AG09309 (cell line): Measurements from ENCODE around the gene CEP192.

Experiments
- DNase-seq: peaks from one replicate; pipeline ENCODE4 v3.0.0-alpha.2; 2010; ENCODE audit warnings: low read depth
- H3K4me3 ChIP-seq: 2 replicates; pipeline ENCODE4 v1.5.1; 2011; ENCODE audit warnings: mild to moderate bottlenecking, low read depth, low read length, moderate library complexity; ENCODE audit not compliant: control insufficient read depth
- CTCF ChIP-seq: IDR thresholded peaks from 2 replicates; pipeline ENCODE4 v1.5.1; 2011; ENCODE audit warnings: mild to moderate bottlenecking, low read depth, low read length, inconsistent platforms; ENCODE audit not compliant: insufficient read depth, control insufficient read depth; ENCODE audit errors: missing control alignments

CEP192 gene

GRCh38 chr18:13120255-13120654, 129.1 kb downstream of the CEP192 start:
- H3K4me3 ChIP-seq, result no peak overlapping the region
- DNase-seq, result no peak
- TF ChIP-seq CTCF, result no peak

- DNase-seq, result no peak
- H3K4me3 ChIP-seq, result no peak overlapping the region
- TF ChIP-seq CTCF, result no peak
These were observed 129.8 kb downstream of the CEP192 start for GRCh38 chr18:13120983-13121441.

- no peak for TF ChIP-seq CTCF
- no peak overlapping the region for H3K4me3 ChIP-seq
- no peak for DNase-seq
These were observed 133.2 kb downstream of the CEP192 start for GRCh38 chr18:13124411-13124810.

GRCh38 chr18:13125191-13125590, 134.0 kb downstream of the CEP192 start:
- no peak for TF ChIP-seq CTCF
- DNase-seq, result no peak
- no peak overlapping the region for H3K4me3 ChIP-seq

- no peak for DNase-seq
- no peak overlapping the region for H3K4me3 ChIP-seq
- no peak for TF ChIP-seq CTCF
These were observed 135.9 kb downstream of the CEP192 start for GRCh38 chr18:13126966-13127598.

- H3K4me3 ChIP-seq, result no peak overlapping the region
- no peak for TF ChIP-seq CTCF
- DNase-seq, result no peak
These were observed 140.1 kb downstream of the CEP192 start for GRCh38 chr18:13131283-13131682.
